ENCODE results near the gene OR6N2. TPM values are rescaled to one million over a fixed set of nuclear protein-coding genes. Genes with fewer than 3 reads are reported as not detected.

OR6N2 gene
- total and polyA plus RNA-seq, 2 of the 13 experiments (the other 11 are each of a cell fraction or from before 2014, with no cell fraction given): not detected

GRCh38 chr1:158830074-158830677 is 49.2 kb upstream of the OR6N2 start:
- no peak overlapping the region for H3K9ac ChIP-seq (ENCODE audit: insufficient read depth, low read depth, low read length)
- H3K4me1 ChIP-seq (ENCODE audit: insufficient read depth, low read length): no peaks in the 10 kb centered on the region
- peaks cover 80% of the 10 kb centered on the region for H3K9me3 ChIP-seq (ENCODE audit: low read length)
- DNase-seq (ENCODE audit: low spot score) (no peak), ATAC-seq (no peak), FAIRE-seq (no peak)
- no peak overlapping the region for H3K27ac ChIP-seq (ENCODE audit: extremely low read length, insufficient read depth, low read length)
- H3K79me2 ChIP-seq (ENCODE audit: insufficient read depth, low read length): no peaks in the 10 kb centered on the region
- no peak overlapping the region for H2AFZ ChIP-seq (ENCODE audit: low read length)
- TF ChIP-seq ZBTB38 (CRISPR knock-in tag; IDR thresholded peaks at IDR 0.05) (no peak), MLLT10 (CRISPR knock-in tag; IDR thresholded peaks at IDR 0.05) (no peak), FOXM1 (CRISPR knock-in tag; IDR thresholded peaks at IDR 0.05) (no peak), ZNF749 (CRISPR knock-in tag; IDR thresholded peaks at IDR 0.05; ENCODE audit: borderline replicate concordance) (no peak), ZFY (CRISPR knock-in tag; IDR thresholded peaks at IDR 0.05) (no peak), ZNF616 (CRISPR knock-in tag; IDR thresholded peaks at IDR 0.05; ENCODE audit: low read depth) (no peak), NBN (conservative IDR thresholded peaks at IDR 0.05) (no peak), IRX3 (CRISPR knock-in tag; IDR thresholded peaks at IDR 0.05; ENCODE audit: borderline replicate concordance, low read depth) (no peak)
- TF ChIP-seq, protein P1, sequence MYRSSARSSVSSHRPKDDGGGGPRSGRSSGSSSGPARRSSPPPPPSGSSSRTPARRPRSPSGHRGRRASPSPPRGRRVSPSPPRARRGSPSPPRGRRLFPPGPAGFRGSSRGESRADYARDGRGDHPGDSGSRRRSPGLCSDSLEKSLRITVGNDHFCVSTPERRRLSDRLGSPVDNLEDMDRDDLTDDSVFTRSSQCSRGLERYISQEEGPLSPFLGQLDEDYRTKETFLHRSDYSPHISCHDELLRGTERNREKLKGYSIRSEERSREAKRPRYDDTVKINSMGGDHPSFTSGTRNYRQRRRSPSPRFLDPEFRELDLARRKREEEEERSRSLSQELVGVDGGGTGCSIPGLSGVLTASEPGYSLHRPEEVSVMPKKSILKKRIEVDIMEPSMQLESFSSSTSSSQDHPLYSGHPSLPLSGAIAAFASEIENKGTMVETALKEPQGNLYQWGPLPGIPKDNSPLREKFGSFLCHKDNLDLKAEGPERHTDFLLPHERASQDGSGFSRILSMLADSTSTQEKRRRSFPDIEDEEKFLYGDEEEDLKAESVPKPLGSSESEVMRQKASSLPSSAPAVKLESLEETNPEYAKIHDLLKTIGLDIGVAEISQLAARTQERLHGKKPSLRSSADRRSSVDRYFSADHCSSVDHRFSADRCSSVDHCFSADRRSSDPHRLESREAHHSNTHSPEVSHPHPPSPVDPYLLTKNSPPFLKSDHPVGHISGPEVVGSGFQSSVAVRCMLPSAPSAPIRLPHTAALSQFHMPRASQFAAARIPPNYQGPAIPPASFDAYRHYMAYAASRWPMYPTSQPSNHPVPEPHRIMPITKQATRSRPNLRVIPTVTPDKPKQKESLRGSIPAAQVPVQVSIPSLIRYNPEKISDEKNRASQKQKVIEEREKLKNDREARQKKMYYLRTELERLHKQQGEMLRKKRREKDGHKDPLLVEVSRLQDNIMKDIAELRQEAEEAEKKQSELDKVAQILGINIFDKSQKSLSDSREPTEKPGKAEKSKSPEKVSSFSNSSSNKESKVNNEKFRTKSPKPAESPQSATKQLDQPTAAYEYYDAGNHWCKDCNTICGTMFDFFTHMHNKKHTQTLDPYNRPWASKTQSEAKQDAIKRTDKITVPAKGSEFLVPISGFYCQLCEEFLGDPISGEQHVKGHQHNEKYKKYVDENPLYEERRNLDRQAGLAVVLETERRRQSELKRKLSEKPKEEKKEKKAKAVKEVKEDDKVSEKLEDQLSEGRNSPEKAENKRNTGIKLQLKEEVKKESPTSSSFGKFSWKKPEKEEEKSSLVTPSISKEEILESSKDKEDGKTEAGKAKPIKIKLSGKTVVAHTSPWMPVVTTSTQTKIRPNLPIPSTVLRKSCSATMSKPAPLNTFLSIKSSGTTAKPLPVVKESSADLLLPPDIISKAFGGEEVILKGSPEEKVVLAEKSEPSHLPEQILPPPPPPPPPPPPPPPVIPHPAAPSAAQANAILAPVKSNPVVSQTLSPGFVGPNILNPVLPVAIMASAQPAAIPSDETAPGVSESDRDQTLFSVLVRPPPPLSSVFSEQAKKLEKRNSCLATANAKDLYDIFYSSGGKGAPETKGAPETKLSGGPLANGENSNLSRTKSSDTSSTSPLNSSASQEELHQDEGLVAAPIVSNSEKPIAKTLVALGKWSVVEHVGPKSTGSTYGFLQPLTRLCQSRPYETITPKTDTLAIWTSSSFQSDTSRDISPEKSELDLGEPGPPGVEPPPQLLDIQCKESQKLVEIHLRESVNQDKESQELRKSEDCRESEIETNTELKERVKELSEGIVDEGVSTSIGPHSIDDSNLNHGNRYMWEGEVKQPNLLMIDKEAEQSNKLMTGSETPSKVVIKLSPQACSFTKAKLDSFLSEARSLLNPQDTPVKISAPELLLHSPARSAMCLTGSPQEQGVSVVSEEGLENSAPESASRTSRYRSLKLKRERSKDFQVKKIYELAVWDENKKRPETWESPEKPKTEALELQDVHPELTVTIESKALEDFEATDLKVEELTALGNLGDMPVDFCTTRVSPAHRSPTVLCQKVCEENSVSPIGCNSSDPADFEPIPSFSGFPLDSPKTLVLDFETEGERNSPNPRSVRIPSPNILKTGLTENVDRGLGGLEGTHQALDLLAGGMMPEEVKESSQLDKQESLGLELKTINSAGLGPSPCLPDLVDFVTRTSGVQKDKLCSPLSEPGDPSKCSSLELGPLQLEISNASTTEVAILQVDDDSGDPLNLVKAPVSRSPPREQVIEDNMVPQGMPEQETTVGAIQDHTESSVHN (CRISPR knock-in tag; IDR thresholded peaks at IDR 0.05): no peak
- TF ChIP-seq, protein P2, sequence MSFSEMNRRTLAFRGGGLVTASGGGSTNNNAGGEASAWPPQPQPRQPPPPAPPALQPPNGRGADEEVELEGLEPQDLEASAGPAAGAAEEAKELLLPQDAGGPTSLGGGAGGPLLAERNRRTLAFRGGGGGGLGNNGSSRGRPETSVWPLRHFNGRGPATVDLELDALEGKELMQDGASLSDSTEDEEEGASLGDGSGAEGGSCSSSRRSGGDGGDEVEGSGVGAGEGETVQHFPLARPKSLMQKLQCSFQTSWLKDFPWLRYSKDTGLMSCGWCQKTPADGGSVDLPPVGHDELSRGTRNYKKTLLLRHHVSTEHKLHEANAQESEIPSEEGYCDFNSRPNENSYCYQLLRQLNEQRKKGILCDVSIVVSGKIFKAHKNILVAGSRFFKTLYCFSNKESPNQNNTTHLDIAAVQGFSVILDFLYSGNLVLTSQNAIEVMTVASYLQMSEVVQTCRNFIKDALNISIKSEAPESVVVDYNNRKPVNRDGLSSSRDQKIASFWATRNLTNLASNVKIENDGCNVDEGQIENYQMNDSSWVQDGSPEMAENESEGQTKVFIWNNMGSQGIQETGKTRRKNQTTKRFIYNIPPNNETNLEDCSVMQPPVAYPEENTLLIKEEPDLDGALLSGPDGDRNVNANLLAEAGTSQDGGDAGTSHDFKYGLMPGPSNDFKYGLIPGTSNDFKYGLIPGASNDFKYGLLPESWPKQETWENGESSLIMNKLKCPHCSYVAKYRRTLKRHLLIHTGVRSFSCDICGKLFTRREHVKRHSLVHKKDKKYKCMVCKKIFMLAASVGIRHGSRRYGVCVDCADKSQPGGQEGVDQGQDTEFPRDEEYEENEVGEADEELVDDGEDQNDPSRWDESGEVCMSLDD (CRISPR knock-in tag; IDR thresholded peaks at IDR 0.05; ENCODE audit: borderline replicate concordance): no peak
- CTCF ChIA-PET (ENCODE audit: low intra/inter-chr PET ratio, low total read pairs): no interaction called here
- H4K20me1 ChIP-seq (ENCODE audit: insufficient read depth, low read length): no peaks in the 10 kb centered on the region
- BruUV-seq (replicated peaks): no TSS peak
- H3K4me2 ChIP-seq (ENCODE audit: low read depth, low read length): no peak overlapping the region
- POLR2A ChIA-PET: no interaction called here
- no peak overlapping the region for H3K4me3 ChIP-seq (replicated peaks in 1 of 3; ENCODE audit: insufficient read depth in 1 of 3, low read depth in 2 of 3, low read length in 3 of 3)
- in situ Hi-C loops (cut with HindIII; ENCODE audit: extremely low pct_ligation_motif_present, low pct_unique_long_range_greater_than_20kb) (no loop called here), intact Hi-C loops (cut with micrococcal nuclease; ENCODE audit: unreplicated experiment) (no loop called here)
- 3% methylated on average over 2 of the region's 2 CpGs for WGBS (ENCODE audit: low lambda C conversion rate)
- no peaks in the 10 kb centered on the region for H3K36me3 ChIP-seq (replicated peaks in 1 of 2; ENCODE audit: control insufficient read depth in 1 of 2, insufficient read depth in 2 of 2, low read length in 2 of 2)
- H3K27me3 ChIP-seq (ENCODE audit: control insufficient read depth in 1 of 2, insufficient read depth in 2 of 2, low read length in 2 of 2): no peaks in the 10 kb centered on the region

Measured in HepG2 (cell line).